ENCODE measurements around the gene GLIS1.

Gene GLIS1

DNA sequence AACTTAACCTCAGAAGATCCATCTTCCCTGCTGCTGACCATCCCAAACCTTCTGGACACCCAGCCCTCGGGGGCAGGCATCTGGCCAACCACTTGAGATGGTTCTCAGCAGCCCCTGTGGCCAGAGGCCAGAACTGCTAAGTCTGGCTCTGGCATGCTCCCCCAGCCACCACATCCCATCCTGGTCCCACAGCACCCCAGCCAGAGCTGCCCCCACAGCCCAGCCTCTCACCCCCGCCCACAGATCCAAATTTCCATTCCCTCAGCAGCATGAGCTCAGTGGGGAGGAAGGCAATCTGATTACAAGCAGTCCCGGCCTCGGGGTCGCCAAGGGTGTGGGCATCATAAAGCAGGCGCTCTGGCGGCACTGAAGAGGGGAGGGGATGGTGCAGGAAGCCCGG lies 45.6 kb downstream of the GLIS1 start:
- no peaks in the 10 kb centered on the region for H3K27me3 ChIP-seq (ENCODE audit: low read length)
- no peaks in the 10 kb centered on the region for H3K9me2 ChIP-seq (replicated peaks; ENCODE audit: insufficient read depth, low read length)
- no peak overlapping the region for H2AFZ ChIP-seq (ENCODE audit: low read depth, low read length, severe bottlenecking)
- no peak for TF ChIP-seq EZH2phosphoT487 (conservative IDR thresholded peaks at IDR 0.05; ENCODE audit: low read length)
- TF ChIP-seq, protein P1, sequence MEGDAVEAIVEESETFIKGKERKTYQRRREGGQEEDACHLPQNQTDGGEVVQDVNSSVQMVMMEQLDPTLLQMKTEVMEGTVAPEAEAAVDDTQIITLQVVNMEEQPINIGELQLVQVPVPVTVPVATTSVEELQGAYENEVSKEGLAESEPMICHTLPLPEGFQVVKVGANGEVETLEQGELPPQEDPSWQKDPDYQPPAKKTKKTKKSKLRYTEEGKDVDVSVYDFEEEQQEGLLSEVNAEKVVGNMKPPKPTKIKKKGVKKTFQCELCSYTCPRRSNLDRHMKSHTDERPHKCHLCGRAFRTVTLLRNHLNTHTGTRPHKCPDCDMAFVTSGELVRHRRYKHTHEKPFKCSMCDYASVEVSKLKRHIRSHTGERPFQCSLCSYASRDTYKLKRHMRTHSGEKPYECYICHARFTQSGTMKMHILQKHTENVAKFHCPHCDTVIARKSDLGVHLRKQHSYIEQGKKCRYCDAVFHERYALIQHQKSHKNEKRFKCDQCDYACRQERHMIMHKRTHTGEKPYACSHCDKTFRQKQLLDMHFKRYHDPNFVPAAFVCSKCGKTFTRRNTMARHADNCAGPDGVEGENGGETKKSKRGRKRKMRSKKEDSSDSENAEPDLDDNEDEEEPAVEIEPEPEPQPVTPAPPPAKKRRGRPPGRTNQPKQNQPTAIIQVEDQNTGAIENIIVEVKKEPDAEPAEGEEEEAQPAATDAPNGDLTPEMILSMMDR (IDR thresholded peaks at IDR 0.05; ENCODE audit: insufficient read depth, low read length, poor library complexity, severe bottlenecking) = no peak
- no peaks in the 10 kb centered on the region for H3K79me2 ChIP-seq (ENCODE audit: insufficient read depth, low read length)
- no peak overlapping the region for H3K27ac ChIP-seq (ENCODE audit: low read depth, low read length)
- H3K4me3 ChIP-seq (ENCODE audit: insufficient read depth, low read length, poor library complexity, severe bottlenecking) = no peak overlapping the region
- H3K9ac ChIP-seq (ENCODE audit: low read length) = no peak overlapping the region
- H3K36me3 ChIP-seq (ENCODE audit: low read length) = no peaks in the 10 kb centered on the region
- H3K4me2 ChIP-seq (ENCODE audit: low read depth, low read length, poor library complexity, severe bottlenecking) = no peak overlapping the region
- H3F3A ChIP-seq (ENCODE audit: insufficient read depth) = no peaks in the 10 kb centered on the region
- no peaks in the 10 kb centered on the region for H3K9me3 ChIP-seq (ENCODE audit: insufficient read depth, low read length)
- no peaks in the 10 kb centered on the region for H4K20me1 ChIP-seq (ENCODE audit: low read depth, low read length)

DNA sequence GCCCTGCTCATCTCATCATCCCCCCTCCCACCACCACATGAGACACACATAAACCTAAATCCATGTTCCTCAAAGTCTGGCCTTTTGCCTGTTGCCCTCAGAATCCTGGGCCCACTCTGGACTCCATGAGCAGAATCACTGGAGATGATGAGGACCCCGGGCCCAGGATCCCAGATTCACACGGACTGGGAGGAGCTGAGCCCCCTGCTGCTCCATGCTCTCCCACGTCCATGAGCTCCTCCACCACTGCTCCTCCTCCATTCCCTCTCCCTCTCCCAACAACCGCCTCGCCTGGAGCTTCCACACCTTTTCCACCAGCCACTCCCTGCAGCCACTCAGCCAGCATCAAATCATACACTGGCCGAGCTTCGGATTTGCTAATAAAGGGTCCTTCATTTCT lies 47.6 kb downstream of the GLIS1 start:
- Histone ChIP-seq H3K9me2 (replicated peaks; ENCODE audit: insufficient read depth, low read length) (no peaks in the 10 kb centered on the region), H4K20me1 (ENCODE audit: low read depth, low read length) (no peaks in the 10 kb centered on the region), H3K36me3 (ENCODE audit: low read length) (no peaks in the 10 kb centered on the region), H3K9me3 (ENCODE audit: insufficient read depth, low read length) (no peaks in the 10 kb centered on the region), H3K4me2 (ENCODE audit: low read depth, low read length, poor library complexity, severe bottlenecking) (no peak overlapping the region), H3K27ac (ENCODE audit: low read depth, low read length) (no peak overlapping the region), H3K9ac (ENCODE audit: low read length) (no peak overlapping the region), H3K4me3 (ENCODE audit: insufficient read depth, low read length, poor library complexity, severe bottlenecking) (no peak overlapping the region), H3K27me3 (ENCODE audit: low read length) (no peaks in the 10 kb centered on the region), H2AFZ (ENCODE audit: low read depth, low read length, severe bottlenecking) (no peak overlapping the region), H3K79me2 (ENCODE audit: insufficient read depth, low read length) (no peaks in the 10 kb centered on the region), H3F3A (ENCODE audit: insufficient read depth) (no peaks in the 10 kb centered on the region)
- no peak for TF ChIP-seq EZH2phosphoT487 (conservative IDR thresholded peaks at IDR 0.05; ENCODE audit: low read length)
- TF ChIP-seq, protein P1 (IDR thresholded peaks at IDR 0.05; ENCODE audit: insufficient read depth, low read length, poor library complexity, severe bottlenecking) = no peak

DNA sequence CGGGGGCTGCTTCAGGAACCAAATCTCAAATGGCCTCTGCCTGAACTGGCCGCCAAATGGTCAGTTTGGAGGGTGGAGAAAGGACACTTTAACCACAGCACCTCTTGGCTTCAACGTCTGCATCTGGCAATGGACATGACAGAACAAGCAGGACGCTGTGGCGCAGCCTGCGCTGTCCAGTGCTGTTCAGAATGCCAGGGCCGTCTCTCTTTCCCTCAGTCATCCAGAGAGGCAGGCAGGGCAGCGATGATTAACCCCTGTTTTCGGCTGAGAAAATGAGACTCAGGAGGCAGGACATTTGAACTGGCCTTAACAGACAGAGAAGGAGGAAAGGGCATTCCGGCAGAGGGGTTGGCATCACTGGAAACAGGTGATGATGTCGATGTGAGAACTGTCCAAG lies 48.6 kb downstream of the GLIS1 start:
- Histone ChIP-seq H3K4me2 (ENCODE audit: low read depth, low read length, poor library complexity, severe bottlenecking) (no peak overlapping the region), H3K9ac (ENCODE audit: low read length) (no peak overlapping the region), H3K27me3 (ENCODE audit: low read length) (no peaks in the 10 kb centered on the region), H3K79me2 (ENCODE audit: insufficient read depth, low read length) (no peaks in the 10 kb centered on the region), H3K9me3 (ENCODE audit: insufficient read depth, low read length) (no peaks in the 10 kb centered on the region), H3K27ac (ENCODE audit: low read depth, low read length) (no peak overlapping the region), H2AFZ (ENCODE audit: low read depth, low read length, severe bottlenecking) (no peak overlapping the region), H3K4me3 (ENCODE audit: insufficient read depth, low read length, poor library complexity, severe bottlenecking) (no peak overlapping the region), H4K20me1 (ENCODE audit: low read depth, low read length) (no peaks in the 10 kb centered on the region), H3K36me3 (ENCODE audit: low read length) (no peaks in the 10 kb centered on the region), H3K9me2 (replicated peaks; ENCODE audit: insufficient read depth, low read length) (no peaks in the 10 kb centered on the region), H3F3A (ENCODE audit: insufficient read depth) (no peaks in the 10 kb centered on the region)
- TF ChIP-seq EZH2phosphoT487 (conservative IDR thresholded peaks at IDR 0.05; ENCODE audit: low read length) = no peak
- TF ChIP-seq, protein P1 (IDR thresholded peaks at IDR 0.05; ENCODE audit: insufficient read depth, low read length, poor library complexity, severe bottlenecking) = no peak
